Measurements from ENCODE around the gene SLC31A2. TPM values are rescaled to one million over a fixed set of nuclear protein-coding genes. Genes with fewer than 3 reads are reported as not detected.
A peak's percentile ranks its signal among the peaks of the same experiment; 100 is the strongest.
"Not testable (repeated sequence)": the region's sequence is repeated elsewhere in the genome, so short reads cannot be mapped to it uniquely, and the experiment has no call there.

SLC31A2 gene
- total RNA-seq, 2 donors from 2014 or later = 16.3 to 23.7 TPM

GRCh38 chr9:113137196-113138168 is 13.3 kb upstream of the SLC31A2 start:
- Histone ChIP-seq H3K4me3 (no peak overlapping the region), H3K36me3 (replicated peaks in 1 of 2; ENCODE audit: insufficient read depth in 1 of 2, low read depth in 2 of 2) (no peaks in the 10 kb centered on the region), H3K27ac (no peak overlapping the region), H3K27me3 (no peaks in the 10 kb centered on the region), H3K4me1 (no peaks in the 10 kb centered on the region), H3K9me3 (no peaks in the 10 kb centered on the region)
- TF ChIP-seq POLR2A (IDR thresholded peaks at IDR 0.05) = no peak
- no peak for TF ChIP-seq CTCF (IDR thresholded peaks at IDR 0.05)
- DNase-seq (peak; percentile 31 to 86 (median 53)), ATAC-seq (peak; percentile 55)
- intact Hi-C loops (cut with DNase I) = no loop called here
- 52 to 65% methylated on average over 9 of the region's 9 CpGs for WGBS, 2 donors

- intact Hi-C loops (cut with DNase I) = no loop called here
- WGBS, 2 donors = 58 to 61% methylated on average over 3 of the region's 3 CpGs
- no peak overlapping the region for H3K27ac ChIP-seq
- H3K36me3 ChIP-seq (replicated peaks in 1 of 2; ENCODE audit: insufficient read depth in 1 of 2, low read depth in 2 of 2) = no peaks in the 10 kb centered on the region
- H3K4me1 ChIP-seq = no peaks in the 10 kb centered on the region
- no peaks in the 10 kb centered on the region for H3K9me3 ChIP-seq
- ATAC-seq (no peak), DNase-seq (no peak)
- TF ChIP-seq CTCF (IDR thresholded peaks at IDR 0.05) (no peak), POLR2A (IDR thresholded peaks at IDR 0.05) (no peak)
- no peak overlapping the region for H3K4me3 ChIP-seq
- no peaks in the 10 kb centered on the region for H3K27me3 ChIP-seq
These were observed 12.0 kb upstream of the SLC31A2 start for GRCh38 chr9:113138760-113139159.

- H3K4me3 ChIP-seq = no peak overlapping the region
- H3K27ac ChIP-seq = no peak overlapping the region
- H3K27me3 ChIP-seq = no peaks in the 10 kb centered on the region
- TF ChIP-seq CTCF (IDR thresholded peaks at IDR 0.05) (no peak), POLR2A (IDR thresholded peaks at IDR 0.05) (no peak)
- 44 to 50% methylated on average over 4 of the region's 4 CpGs for WGBS, 2 donors
- H3K9me3 ChIP-seq = no peaks in the 10 kb centered on the region
- no peaks in the 10 kb centered on the region for H3K36me3 ChIP-seq (replicated peaks in 1 of 2; ENCODE audit: insufficient read depth in 1 of 2, low read depth in 2 of 2)
- DNase-seq (no peak), ATAC-seq (no peak)
- intact Hi-C loops (cut with DNase I) = no loop called here
- H3K4me1 ChIP-seq = no peaks in the 10 kb centered on the region
These were observed 11.5 kb upstream of the SLC31A2 start for GRCh38 chr9:113139225-113139829.

- Histone ChIP-seq H3K36me3 (replicated peaks in 1 of 2; ENCODE audit: insufficient read depth in 1 of 2, low read depth in 2 of 2) (no peaks in the 10 kb centered on the region), H3K4me3 (no peak overlapping the region), H3K4me1 (no peaks in the 10 kb centered on the region), H3K9me3 (no peaks in the 10 kb centered on the region), H3K27ac (no peak overlapping the region), H3K27me3 (no peaks in the 10 kb centered on the region)
- intact Hi-C loops (cut with DNase I) = no loop called here
- DNase-seq (no peak), ATAC-seq (no peak)
- WGBS, 2 donors = 61 to 71% methylated on average over 5 of the region's 5 CpGs
- TF ChIP-seq CTCF (IDR thresholded peaks at IDR 0.05) = no peak
- no peak for TF ChIP-seq POLR2A (IDR thresholded peaks at IDR 0.05)
These were observed 10.9 kb upstream of the SLC31A2 start for GRCh38 chr9:113139953-113140352.

- H3K4me1 ChIP-seq; H3K27me3 ChIP-seq; DNase-seq; H3K9me3 ChIP-seq; H3K27ac ChIP-seq; ATAC-seq; H3K36me3 ChIP-seq (replicated peaks in 1 of 2; ENCODE audit: insufficient read depth in 1 of 2, low read depth in 2 of 2); H3K4me3 ChIP-seq; intact Hi-C loops (cut with DNase I): not testable (repeated sequence)
- WGBS, 2 donors = 83 to 87% methylated on average over 9 of the region's 9 CpGs
These were observed 9.9 kb upstream of the SLC31A2 start for GRCh38 chr9:113140896-113141295.

Measured in body of pancreas (tissue), 4 donors.